K562 (cell line): ENCODE results near the gene USP46. TPM values are rescaled to one million over a fixed set of nuclear protein-coding genes. Genes with fewer than 3 reads are reported as not detected.

Experiments used
- ATAC-seq: fragments of 200-7000 bp; cut with Tn5 transposase; 3 replicates; pipeline ENCODE4 v1.9.1; 2020; ENCODE audit warnings: moderate library complexity
- BruUV-seq: library from RNA; stranded (reverse); fragments of 400-500 nt; replicated peaks from 2 replicates; lab custom pipeline; 2021; lab: Mats Ljungman, UMichigan
- CTCF ChIA-PET: fragments of 300-600 bp; formaldehyde crosslinking; extraction: SDS; loops from one replicate; lab custom pipeline; 2021; ENCODE audit warnings: low intra/inter-chr PET ratio; lab: Yijun Ruan, JAX
- POLR2A ChIA-PET: fragments of 300-600, 350-650 bp; sonication (Branson Sonifier 250); formaldehyde crosslinking; extraction: SDS; loops from one replicate; lab custom pipeline; 2021; ENCODE audit warnings: antibody characterized with exemption, inconsistent platforms; lab: Yijun Ruan, JAX
- DNase-seq, 4 experiments: peaks; one replicate each; pipeline versions ENCODE4 v3.0.0 to v3.0.0-alpha.2; 2011 to 2018; ENCODE audit warnings: low spot score in 3 of 4, mixed read lengths in 3 of 4; ENCODE audit errors: extremely low read depth in 1 of 4
- FAIRE-seq: peaks from 2 replicates; lab custom pipeline; 2011; peaks lifted over from hg19 to GRCh38; lab: Jason Lieb, UNC
- H2AFZ ChIP-seq: 2 replicates; pipeline ENCODE4 v1.6.0; 2011; ENCODE audit warnings: low read depth, low read length, control low read depth, inconsistent platforms
- H3K27ac ChIP-seq: fragments of 200-600 bp; 3 replicates; pipeline ENCODE4 v1.8.0; 2011; ENCODE audit warnings: low read depth, mild to moderate bottlenecking, control low read depth, inconsistent platforms, low read length, moderate library complexity, mixed read lengths; ENCODE audit errors: extremely low read depth
- H3K27me3 ChIP-seq, 2 experiments: fragments of 300-600 bp in 1 of 2; 2 replicates in 1 of 2; 3 replicates in 1 of 2; pipeline versions ENCODE4 v1.6.0 to v1.8.0; 2011; ENCODE audit warnings: inconsistent platforms in 2 of 2, low read length in 2 of 2, mild to moderate bottlenecking in 1 of 2, mixed read lengths in 1 of 2, moderate library complexity in 1 of 2; ENCODE audit not compliant: control insufficient read depth in 2 of 2, insufficient read depth in 2 of 2
- H3K36me3 ChIP-seq: fragments of 300-600 bp; 3 replicates; pipeline ENCODE4 v1.8.0; 2011; ENCODE audit warnings: mild to moderate bottlenecking, low read length, inconsistent platforms; ENCODE audit not compliant: control insufficient read depth, insufficient read depth
- H3K4me1 ChIP-seq, 2 experiments: fragments of 200-600 bp in 1 of 2; replicated peaks in 1 of 2; 2 replicates in 1 of 2; 3 replicates in 1 of 2; pipeline versions ENCODE4 v1.5.1 to v1.8.0; 2011; ENCODE audit warnings: inconsistent platforms in 2 of 2, low read length in 2 of 2, mild to moderate bottlenecking in 1 of 2, mixed read lengths in 1 of 2, moderate library complexity in 1 of 2; ENCODE audit not compliant: control insufficient read depth in 2 of 2, insufficient read depth in 2 of 2
- H3K4me2 ChIP-seq: 2 replicates; pipeline ENCODE4 v1.6.1; 2011; ENCODE audit warnings: low read length, control low read depth, inconsistent platforms, mixed read lengths; ENCODE audit not compliant: insufficient read depth
- H3K4me3 ChIP-seq: fragments of 200-600 bp; sonication (generic), shearing (Covaris generic); 2 replicates; pipeline ENCODE4 v1.5.1; 2016; ENCODE audit warnings: control low read depth, inconsistent platforms
- H3K79me2 ChIP-seq: fragments of 200-600 bp; 3 replicates; pipeline ENCODE4 v1.8.0; 2011; ENCODE audit warnings: low read length, inconsistent platforms; ENCODE audit not compliant: control insufficient read depth, insufficient read depth
- H3K9ac ChIP-seq, 2 experiments: 2 replicates each; pipeline versions ENCODE4 v1.6.0 to v1.6.1; 2011; ENCODE audit warnings: low read depth in 2 of 2, low read length in 2 of 2, control low read depth in 1 of 2, inconsistent platforms in 1 of 2, mild to moderate bottlenecking in 1 of 2, mixed read lengths in 1 of 2; ENCODE audit not compliant: insufficient read depth in 1 of 2
- H3K9me1 ChIP-seq: one replicate; pipeline ENCODE4 v1.6.0; 2011; ENCODE audit warnings: inconsistent platforms, mild to moderate bottlenecking, low read length, moderate library complexity; ENCODE audit not compliant: control insufficient read depth, insufficient read depth
- H3K9me3 ChIP-seq: replicated peaks from 2 replicates; pipeline ENCODE4 v1.5.1; 2011; ENCODE audit warnings: low read depth, low read length, inconsistent platforms; ENCODE audit not compliant: control insufficient read depth, insufficient read depth
- H4K20me1 ChIP-seq: replicated peaks from 2 replicates; pipeline ENCODE4 v1.6.1; 2011; ENCODE audit warnings: low read length, inconsistent platforms, mixed read lengths; ENCODE audit not compliant: control insufficient read depth, insufficient read depth
- ASH1L ChIP-seq: fragments of 450-650 bp; IDR thresholded peaks from 2 replicates; pipeline ENCODE4 v1.6.1; 2018; ENCODE audit warnings: borderline replicate concordance, mild to moderate bottlenecking, low read depth; ENCODE audit not compliant: partially characterized antibody
- EP400 ChIP-seq: fragments of 450-650 bp; IDR thresholded peaks from 2 replicates; pipeline ENCODE4 v1.6.1; 2017; ENCODE audit warnings: antibody characterized with exemption, mild to moderate bottlenecking, moderate library complexity
- MAZ ChIP-seq, 2 experiments: fragments of 450-650 bp in 1 of 2; sonication (generic) in 1 of 2; formaldehyde crosslinking; IDR thresholded peaks in 1 of 2; conservative IDR thresholded peaks in 1 of 2; 2 replicates each; pipeline versions ENCODE4 v1.4.0 to v1.5.0; 2020; ENCODE audit warnings: mild to moderate bottlenecking in 1 of 2, missing genetic modification reagents in 1 of 2
- SREBF2 ChIP-seq: sonication (generic); formaldehyde crosslinking; IDR thresholded peaks from 2 replicates; pipeline ENCODE4 v1.4.0; 2020; ENCODE audit warnings: mild to moderate bottlenecking, missing genetic modification reagents
- TCFL5 ChIP-seq: fragments of 250-450 bp; sonication (Bioruptor Pico); conservative IDR thresholded peaks from 2 replicates; pipeline ENCODE4 v1.6.1; 2021; ENCODE audit warnings: mild to moderate bottlenecking, moderate library complexity, matching md5 sums
- ZNF165 ChIP-seq: fragments of 250-450 bp; sonication (Bioruptor Pico); IDR thresholded peaks from 2 replicates; pipeline ENCODE4 v1.4.0; 2020; ENCODE audit warnings: borderline replicate concordance
- WGBS: fragments of 100-300 bp; shearing (Covaris generic); methylation state at CpG from one replicate; pipeline ENCODE4 v1.1.6; 2016; ENCODE audit warnings: low coverage, mixed read lengths; ENCODE audit not compliant: insufficient coverage; ENCODE audit errors: missing lambda C conversion rate; 5-methylcytosine and 5-hydroxymethylcytosine counted together
- in situ Hi-C: fragments of 300-500 bp; cut with MboI; formaldehyde crosslinking; loops from 4 replicates; pipeline ENCODE4 v1.15.0; 2018; ENCODE audit warnings: inconsistent platforms, mixed read lengths
- intact Hi-C: fragments of 100-400 bp; cut with micrococcal nuclease; formaldehyde crosslinking; loops from 2 replicates; pipeline ENCODE4 v1.14.2; 2022
- polyA plus RNA-seq, 8 experiments: library from polyadenylated mRNA; depleted of rRNA in 4 of 8; stranded (reverse) in 5 of 8; unstranded in 3 of 8; fragments of >200 nt; fragmentation: Nextera tagmentation in 2 of 8; fragmentation: Illumina TruSeq in 1 of 8; extraction: Ambion mirVana in 2 of 8; extraction: Trizol in 1 of 8; gene quantifications; 2 replicates each; pipeline versions ENCODE4 v1.2.1 to v1.2.3, GENCODE V29; 2011 to 2014; ENCODE audit warnings: inconsistent platforms in 1 of 8, missing spikeins in 1 of 8
- total RNA-seq, 7 experiments: library from RNA; depleted of rRNA in 6 of 7; stranded (reverse); fragments of >200 nt in 6 of 7; fragmentation: Illumina TruSeq in 2 of 7; extraction: Trizol in 2 of 7; gene quantifications; 2 replicates each; pipeline versions ENCODE4 v1.2.1 to v1.2.3, GENCODE V29; 2011 to 2021; ENCODE audit warnings: low replicate concordance in 1 of 7
- TF ChIP-seq, protein P1 (sequence below): sonication (generic); formaldehyde crosslinking; IDR thresholded peaks from 2 replicates; pipeline ENCODE4 v1.8.1; 2023; ENCODE audit warnings: missing genetic modification reagents, mild to moderate bottlenecking, borderline replicate concordance
- TF ChIP-seq, protein P2 (sequence below): IDR thresholded peaks from 2 replicates; pipeline ENCODE4 v1.6.1; 2012; ENCODE audit warnings: low read depth, low read length, improper control_type of control experiment, borderline replicate concordance
- TF ChIP-seq, protein P3 (sequence below): fragments of 250-450 bp; sonication (Bioruptor Pico); IDR thresholded peaks from 2 replicates; pipeline ENCODE4 v1.5.0; 2020; ENCODE audit warnings: mild to moderate bottlenecking, borderline replicate concordance
- TF ChIP-seq, protein P4 (sequence below): fragments of 450-650 bp; formaldehyde crosslinking; IDR thresholded peaks from 2 replicates; pipeline ENCODE4 v1.4.0; 2022; ENCODE audit warnings: missing genetic modification characterization

Gene USP46
- total and polyA plus RNA-seq, 9 of the 15 experiments (the other 6 are each of a cell fraction or from before 2014, with no cell fraction given), result 3.0 to 11.7 (median 8.4) TPM

DNA sequence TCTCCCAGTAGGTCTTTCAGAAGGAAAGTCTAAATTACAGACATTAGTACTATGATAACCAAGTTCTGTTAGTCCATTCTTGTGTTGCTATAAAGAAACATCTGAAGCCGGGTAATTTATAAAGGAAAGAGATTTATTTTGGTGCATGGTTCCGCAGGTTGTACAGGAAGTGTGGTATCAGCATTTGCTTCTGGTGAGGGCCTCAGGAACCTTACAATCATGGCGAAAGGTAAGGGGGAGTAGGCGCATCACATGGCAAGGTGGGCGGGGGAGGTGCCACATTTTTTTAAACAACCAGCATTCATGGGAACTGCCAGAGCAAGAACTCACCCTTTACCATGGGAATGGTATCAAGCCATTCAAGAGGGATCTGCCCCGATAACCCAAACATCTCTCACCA, 26.2 kb upstream of the USP46 start (continued):
- TF ChIP-seq, protein P1, sequence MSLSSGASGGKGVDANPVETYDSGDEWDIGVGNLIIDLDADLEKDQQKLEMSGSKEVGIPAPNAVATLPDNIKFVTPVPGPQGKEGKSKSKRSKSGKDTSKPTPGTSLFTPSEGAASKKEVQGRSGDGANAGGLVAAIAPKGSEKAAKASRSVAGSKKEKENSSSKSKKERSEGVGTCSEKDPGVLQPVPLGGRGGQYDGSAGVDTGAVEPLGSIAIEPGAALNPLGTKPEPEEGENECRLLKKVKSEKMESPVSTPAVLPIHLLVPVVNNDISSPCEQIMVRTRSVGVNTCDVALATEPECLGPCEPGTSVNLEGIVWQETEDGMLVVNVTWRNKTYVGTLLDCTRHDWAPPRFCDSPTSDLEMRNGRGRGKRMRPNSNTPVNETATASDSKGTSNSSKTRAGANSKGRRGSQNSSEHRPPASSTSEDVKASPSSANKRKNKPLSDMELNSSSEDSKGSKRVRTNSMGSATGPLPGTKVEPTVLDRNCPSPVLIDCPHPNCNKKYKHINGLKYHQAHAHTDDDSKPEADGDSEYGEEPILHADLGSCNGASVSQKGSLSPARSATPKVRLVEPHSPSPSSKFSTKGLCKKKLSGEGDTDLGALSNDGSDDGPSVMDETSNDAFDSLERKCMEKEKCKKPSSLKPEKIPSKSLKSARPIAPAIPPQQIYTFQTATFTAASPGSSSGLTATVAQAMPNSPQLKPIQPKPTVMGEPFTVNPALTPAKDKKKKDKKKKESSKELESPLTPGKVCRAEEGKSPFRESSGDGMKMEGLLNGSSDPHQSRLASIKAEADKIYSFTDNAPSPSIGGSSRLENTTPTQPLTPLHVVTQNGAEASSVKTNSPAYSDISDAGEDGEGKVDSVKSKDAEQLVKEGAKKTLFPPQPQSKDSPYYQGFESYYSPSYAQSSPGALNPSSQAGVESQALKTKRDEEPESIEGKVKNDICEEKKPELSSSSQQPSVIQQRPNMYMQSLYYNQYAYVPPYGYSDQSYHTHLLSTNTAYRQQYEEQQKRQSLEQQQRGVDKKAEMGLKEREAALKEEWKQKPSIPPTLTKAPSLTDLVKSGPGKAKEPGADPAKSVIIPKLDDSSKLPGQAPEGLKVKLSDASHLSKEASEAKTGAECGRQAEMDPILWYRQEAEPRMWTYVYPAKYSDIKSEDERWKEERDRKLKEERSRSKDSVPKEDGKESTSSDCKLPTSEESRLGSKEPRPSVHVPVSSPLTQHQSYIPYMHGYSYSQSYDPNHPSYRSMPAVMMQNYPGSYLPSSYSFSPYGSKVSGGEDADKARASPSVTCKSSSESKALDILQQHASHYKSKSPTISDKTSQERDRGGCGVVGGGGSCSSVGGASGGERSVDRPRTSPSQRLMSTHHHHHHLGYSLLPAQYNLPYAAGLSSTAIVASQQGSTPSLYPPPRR (CRISPR knock-in tag), result no peak

DNA sequence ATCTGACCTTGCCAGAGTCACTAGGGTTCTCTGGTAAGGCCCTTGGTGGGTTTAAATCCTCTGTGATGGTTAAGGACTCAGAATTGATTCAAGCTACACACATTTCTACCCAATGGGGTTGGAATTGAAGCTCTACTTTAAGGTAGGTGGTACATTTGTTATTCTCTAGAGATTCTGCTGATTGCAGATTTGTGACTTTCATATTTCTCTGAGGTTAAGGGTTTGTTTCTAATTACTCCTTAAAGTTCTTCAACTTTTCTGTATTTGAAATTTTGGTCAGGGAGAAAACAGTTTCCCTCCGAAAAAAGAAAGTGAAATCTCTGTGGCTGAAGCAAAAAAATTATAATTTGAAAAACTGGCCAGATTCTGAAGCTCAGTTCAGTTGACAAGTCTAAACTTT, 25.8 kb upstream of the USP46 start:
- Histone ChIP-seq H3K79me2 (no peaks in the 10 kb centered on the region), H3K9ac (no peak overlapping the region), H3K9me1 (no peaks in the 10 kb centered on the region), H3K27me3 (peaks cover 0 to 9% of the 10 kb centered on the region in 2 experiments; a peak in 2 of 5 replicates), H4K20me1 (no peaks in the 10 kb centered on the region), H2AFZ (no peak overlapping the region), H3K4me3 (no peak overlapping the region), H3K36me3 (no peaks in the 10 kb centered on the region), H3K9me3 (no peaks in the 10 kb centered on the region), H3K27ac (no peak overlapping the region), H3K4me1 (no peaks in the 10 kb centered on the region; a peak in 1 of 5 replicates), H3K4me2 (no peak overlapping the region)
- no TSS peak for BruUV-seq
- intact Hi-C loops, result no loop called here
- 0% methylated on average over 1 of the region's 1 CpG for WGBS
- FAIRE-seq, result no peak
- POLR2A ChIA-PET, result interaction anchor here (1.6 kb wide), 1 partner anchor 9 kb away, joined by 4 read pairs; no protein-coding TSS in a partner anchor
- in situ Hi-C loops, result no loop called here
- no peak for DNase-seq
- CTCF ChIA-PET, result no interaction called here
- no peak for ATAC-seq
- TF ChIP-seq ASH1L (no peak), TCFL5 (no peak), SREBF2 (CRISPR knock-in tag) (no peak), EP400 (no peak), MAZ (CRISPR knock-in tag; conservative IDR thresholded peaks at IDR 0.05 in 1 of 2, IDR thresholded peaks at IDR 0.05 in 1 of 2) (no peak), ZNF165 (CRISPR knock-in tag) (no peak)
- TF ChIP-seq, protein P2, sequence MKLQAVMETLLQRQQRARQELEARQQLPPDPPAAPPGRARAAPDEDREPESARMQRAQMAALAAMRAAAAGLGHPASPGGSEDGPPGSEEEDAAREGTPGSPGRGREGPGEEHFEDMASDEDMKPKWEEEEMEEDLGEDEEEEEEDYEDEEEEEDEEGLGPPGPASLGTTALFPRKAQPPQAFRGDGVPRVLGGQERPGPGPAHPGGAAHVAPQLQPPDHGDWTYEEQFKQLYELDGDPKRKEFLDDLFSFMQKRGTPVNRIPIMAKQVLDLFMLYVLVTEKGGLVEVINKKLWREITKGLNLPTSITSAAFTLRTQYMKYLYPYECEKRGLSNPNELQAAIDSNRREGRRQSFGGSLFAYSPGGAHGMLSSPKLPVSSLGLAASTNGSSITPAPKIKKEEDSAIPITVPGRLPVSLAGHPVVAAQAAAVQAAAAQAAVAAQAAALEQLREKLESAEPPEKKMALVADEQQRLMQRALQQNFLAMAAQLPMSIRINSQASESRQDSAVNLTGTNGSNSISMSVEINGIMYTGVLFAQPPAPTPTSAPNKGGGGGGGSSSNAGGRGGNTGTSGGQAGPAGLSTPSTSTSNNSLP, result no peak
- TF ChIP-seq, protein P3, sequence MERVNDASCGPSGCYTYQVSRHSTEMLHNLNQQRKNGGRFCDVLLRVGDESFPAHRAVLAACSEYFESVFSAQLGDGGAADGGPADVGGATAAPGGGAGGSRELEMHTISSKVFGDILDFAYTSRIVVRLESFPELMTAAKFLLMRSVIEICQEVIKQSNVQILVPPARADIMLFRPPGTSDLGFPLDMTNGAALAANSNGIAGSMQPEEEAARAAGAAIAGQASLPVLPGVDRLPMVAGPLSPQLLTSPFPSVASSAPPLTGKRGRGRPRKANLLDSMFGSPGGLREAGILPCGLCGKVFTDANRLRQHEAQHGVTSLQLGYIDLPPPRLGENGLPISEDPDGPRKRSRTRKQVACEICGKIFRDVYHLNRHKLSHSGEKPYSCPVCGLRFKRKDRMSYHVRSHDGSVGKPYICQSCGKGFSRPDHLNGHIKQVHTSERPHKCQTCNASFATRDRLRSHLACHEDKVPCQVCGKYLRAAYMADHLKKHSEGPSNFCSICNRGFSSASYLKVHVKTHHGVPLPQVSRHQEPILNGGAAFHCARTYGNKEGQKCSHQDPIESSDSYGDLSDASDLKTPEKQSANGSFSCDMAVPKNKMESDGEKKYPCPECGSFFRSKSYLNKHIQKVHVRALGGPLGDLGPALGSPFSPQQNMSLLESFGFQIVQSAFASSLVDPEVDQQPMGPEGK (CRISPR knock-in tag), result no peak
- TF ChIP-seq, protein P4, sequence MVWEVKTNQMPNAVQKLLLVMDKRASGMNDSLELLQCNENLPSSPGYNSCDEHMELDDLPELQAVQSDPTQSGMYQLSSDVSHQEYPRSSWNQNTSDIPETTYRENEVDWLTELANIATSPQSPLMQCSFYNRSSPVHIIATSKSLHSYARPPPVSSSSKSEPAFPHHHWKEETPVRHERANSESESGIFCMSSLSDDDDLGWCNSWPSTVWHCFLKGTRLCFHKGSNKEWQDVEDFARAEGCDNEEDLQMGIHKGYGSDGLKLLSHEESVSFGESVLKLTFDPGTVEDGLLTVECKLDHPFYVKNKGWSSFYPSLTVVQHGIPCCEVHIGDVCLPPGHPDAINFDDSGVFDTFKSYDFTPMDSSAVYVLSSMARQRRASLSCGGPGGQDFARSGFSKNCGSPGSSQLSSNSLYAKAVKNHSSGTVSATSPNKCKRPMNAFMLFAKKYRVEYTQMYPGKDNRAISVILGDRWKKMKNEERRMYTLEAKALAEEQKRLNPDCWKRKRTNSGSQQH (CRISPR knock-in tag), result no peak
